ENCODE measurements around the gene ABHD6. TPM values are rescaled to one million over a fixed set of nuclear protein-coding genes. Genes with fewer than 3 reads are reported as not detected.

Gene ABHD6
- total and polyA plus RNA-seq, 8 donors, result 4.3 to 22.8 (median 8.0) TPM

DNA sequence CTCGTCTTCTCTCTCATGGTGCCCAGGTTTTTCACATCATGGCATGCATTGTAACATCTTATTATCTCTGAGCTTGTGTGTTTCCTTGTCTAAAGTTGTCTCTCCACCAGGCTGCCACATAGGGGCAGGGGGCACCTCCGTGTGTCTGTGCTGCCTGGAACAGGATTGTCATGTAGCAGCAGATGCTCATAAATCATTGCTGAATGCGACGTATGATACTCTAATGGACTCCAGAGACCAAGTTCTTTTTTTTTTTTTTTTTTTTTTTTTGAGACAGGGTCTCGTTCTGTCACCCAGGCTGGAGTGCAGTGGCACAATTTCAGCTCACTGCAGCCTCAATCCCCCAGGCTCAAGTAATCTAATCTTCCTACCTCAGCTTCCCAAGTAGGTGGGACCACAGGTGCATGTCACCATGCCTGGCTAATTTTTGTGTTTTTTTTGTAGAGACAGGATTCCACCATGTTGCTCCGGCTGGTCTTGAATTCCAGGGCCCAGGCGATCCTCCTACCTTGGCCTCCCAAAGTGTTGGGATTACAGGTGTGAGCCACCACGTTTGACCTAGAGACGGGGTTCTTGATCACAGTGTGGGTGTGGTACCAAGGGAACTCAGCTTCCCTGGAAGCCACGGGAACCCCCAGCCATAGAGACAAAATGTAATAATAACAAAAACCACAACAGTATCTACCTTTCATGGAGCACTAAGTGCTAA is 22.1 kb upstream of the ABHD6 start:
- Histone ChIP-seq H3K27ac (no peak overlapping the region), H3K4me3 (no peak overlapping the region), H3K9me3 (no peaks in the 10 kb centered on the region), H3K27me3 (no peaks in the 10 kb centered on the region), H3K36me3 (no peaks in the 10 kb centered on the region), H3K4me1 (peaks cover 9 to 15% (median 11%) of the 10 kb centered on the region in 4 donors)
- intact Hi-C loops (cut with DNase I; ENCODE audit: low total_unique reads), result no loop called here
- 73 to 84% (median 83%) methylated on average over 10 of the region's 10 CpGs for WGBS, 5 donors
- no peak for TF ChIP-seq POLR2A (IDR thresholded peaks at IDR 0.05)
- TF ChIP-seq EP300 (IDR thresholded peaks at IDR 0.05), result no peak
- TF ChIP-seq POLR2AphosphoS5 (IDR thresholded peaks at IDR 0.05), result no peak
- TF ChIP-seq, protein P1, sequence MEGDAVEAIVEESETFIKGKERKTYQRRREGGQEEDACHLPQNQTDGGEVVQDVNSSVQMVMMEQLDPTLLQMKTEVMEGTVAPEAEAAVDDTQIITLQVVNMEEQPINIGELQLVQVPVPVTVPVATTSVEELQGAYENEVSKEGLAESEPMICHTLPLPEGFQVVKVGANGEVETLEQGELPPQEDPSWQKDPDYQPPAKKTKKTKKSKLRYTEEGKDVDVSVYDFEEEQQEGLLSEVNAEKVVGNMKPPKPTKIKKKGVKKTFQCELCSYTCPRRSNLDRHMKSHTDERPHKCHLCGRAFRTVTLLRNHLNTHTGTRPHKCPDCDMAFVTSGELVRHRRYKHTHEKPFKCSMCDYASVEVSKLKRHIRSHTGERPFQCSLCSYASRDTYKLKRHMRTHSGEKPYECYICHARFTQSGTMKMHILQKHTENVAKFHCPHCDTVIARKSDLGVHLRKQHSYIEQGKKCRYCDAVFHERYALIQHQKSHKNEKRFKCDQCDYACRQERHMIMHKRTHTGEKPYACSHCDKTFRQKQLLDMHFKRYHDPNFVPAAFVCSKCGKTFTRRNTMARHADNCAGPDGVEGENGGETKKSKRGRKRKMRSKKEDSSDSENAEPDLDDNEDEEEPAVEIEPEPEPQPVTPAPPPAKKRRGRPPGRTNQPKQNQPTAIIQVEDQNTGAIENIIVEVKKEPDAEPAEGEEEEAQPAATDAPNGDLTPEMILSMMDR (IDR thresholded peaks at IDR 0.05), result no peak
- DNase-seq, result no peak

DNA sequence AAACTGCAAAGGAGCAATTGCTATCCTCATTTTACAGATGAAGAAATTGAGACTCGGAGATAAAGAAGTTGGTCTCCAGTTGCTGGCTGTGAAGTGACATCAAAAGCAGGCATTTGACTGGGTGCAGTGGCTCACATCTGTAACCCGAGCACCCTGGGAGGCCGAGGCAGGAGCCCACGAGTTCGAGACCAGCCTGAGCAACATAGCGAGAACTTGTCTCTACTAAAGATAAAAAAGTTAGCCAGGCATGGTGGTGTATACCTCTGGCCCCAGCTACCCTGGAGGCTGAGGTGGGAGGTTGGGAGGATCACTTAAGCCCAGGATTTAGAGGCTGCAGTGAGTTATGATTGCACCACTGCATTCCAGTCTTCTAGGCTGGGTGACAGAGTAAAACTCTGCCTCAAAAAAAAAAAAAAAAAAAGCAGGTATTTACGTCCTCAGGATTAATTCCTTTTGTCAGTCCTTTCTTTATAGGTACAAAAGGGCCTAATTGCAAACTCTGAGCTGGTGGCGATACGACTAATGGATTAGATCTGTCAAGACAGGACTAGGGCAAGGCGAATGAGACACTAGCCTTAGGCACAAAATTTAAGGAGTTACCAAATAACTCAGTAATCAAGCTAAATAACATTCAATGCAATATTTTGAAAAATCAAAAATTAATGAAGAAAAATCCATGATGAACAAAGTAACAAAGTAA is 20.9 kb upstream of the ABHD6 start:
- no peaks in the 10 kb centered on the region for H3K27me3 ChIP-seq
- H3K4me3 ChIP-seq, result no peak overlapping the region
- intact Hi-C loops (cut with DNase I; ENCODE audit: low total_unique reads), result no loop called here
- 70 to 76% (median 75%) methylated on average over 10 of the region's 10 CpGs for WGBS, 5 donors
- no peak for DNase-seq
- H3K36me3 ChIP-seq, result no peaks in the 10 kb centered on the region
- H3K27ac ChIP-seq, result peak overlapping the region in 1 of 5 donors; percentile 28
- H3K4me1 ChIP-seq, result peaks cover 9 to 16% (median 11%) of the 10 kb centered on the region in 4 donors
- no peaks in the 10 kb centered on the region for H3K9me3 ChIP-seq
- no peak for TF ChIP-seq EP300 (IDR thresholded peaks at IDR 0.05)
- TF ChIP-seq POLR2AphosphoS5 (IDR thresholded peaks at IDR 0.05), result no peak
- TF ChIP-seq, protein P1 (IDR thresholded peaks at IDR 0.05), result no peak
- TF ChIP-seq POLR2A (IDR thresholded peaks at IDR 0.05), result no peak

DNA sequence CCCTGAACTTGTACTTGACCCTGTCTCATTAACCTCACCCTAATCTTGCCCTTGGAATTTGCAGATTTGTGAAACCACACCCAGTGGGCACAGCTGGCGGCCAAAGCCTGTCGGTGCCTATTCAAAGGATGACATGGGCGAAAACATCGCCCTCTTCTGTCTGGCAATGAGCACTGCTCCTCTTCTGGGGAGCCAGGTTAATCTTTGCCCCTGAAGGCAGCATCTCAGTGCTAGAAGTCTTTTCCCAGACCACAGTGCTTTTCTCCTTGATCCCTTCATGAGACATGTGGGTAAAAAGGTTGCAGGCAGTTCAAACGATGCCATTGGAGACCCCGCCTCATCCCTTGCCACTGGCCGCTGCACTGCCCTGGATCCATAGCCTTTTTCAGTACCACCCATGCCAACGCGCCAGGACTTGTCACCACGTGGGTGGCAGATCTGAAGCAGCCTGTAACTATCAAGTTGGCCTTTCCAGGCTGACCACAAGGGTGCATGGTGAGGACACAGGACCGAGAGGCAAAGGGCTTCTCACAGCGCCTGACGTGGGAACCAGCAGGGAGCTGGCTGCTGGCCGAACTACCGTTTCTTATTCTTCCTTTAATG is 20.3 kb upstream of the ABHD6 start:
- peak; percentile 77 to 86 for DNase-seq
- intact Hi-C loops (cut with DNase I; ENCODE audit: low total_unique reads), result no loop called here
- H3K27ac ChIP-seq, result peak overlapping the region in 3 of 5 donors; percentile 28 to 59 (median 49)

DNA sequence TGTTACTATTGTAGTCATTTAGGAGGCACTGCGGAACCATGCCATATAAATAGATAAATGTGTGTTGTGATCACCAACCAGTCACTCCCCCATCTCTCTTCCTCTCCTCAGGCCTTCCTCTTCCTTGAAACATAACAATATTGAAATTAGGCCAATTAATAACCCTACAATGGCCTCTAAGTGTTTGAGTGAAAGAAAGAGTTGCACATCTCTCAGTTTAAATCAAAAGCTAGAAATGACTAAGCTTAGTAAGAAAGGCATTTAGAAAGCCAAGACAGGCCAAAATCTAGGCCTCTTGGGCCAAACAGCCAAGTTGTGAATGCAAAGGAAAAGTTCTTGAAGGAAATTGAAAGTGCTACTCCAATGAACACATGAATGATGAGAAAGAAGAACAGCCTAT is 18.7 kb upstream of the ABHD6 start:
- TF ChIP-seq POLR2AphosphoS5 (IDR thresholded peaks at IDR 0.05), result no peak
- TF ChIP-seq, protein P1 (IDR thresholded peaks at IDR 0.05), result no peak
- H3K27ac ChIP-seq, result no peak overlapping the region
- intact Hi-C loops (cut with DNase I; ENCODE audit: low total_unique reads), result no loop called here
- no peaks in the 10 kb centered on the region for H3K36me3 ChIP-seq
- no peaks in the 10 kb centered on the region for H3K9me3 ChIP-seq
- 83 to 95% (median 93%) methylated on average over 1 of the region's 1 CpG for WGBS, 5 donors
- H3K4me3 ChIP-seq, result no peak overlapping the region
- DNase-seq, result no peak
- no peaks in the 10 kb centered on the region for H3K27me3 ChIP-seq
- H3K4me1 ChIP-seq, result peaks cover 9 to 27% (median 11%) of the 10 kb centered on the region in 4 donors

More for the DNA sequence above, 20.3 kb upstream of the ABHD6 start:
- Histone ChIP-seq H3K36me3 (no peaks in the 10 kb centered on the region), H3K4me1 (peaks cover 9 to 23% (median 11%) of the 10 kb centered on the region in 4 donors), H3K4me3 (no peak overlapping the region), H3K9me3 (no peaks in the 10 kb centered on the region), H3K27me3 (no peaks in the 10 kb centered on the region)
- peak in 1 of 3 donors; percentile 48 for TF ChIP-seq POLR2AphosphoS5 (IDR thresholded peaks at IDR 0.05)
- TF ChIP-seq, protein P1 (IDR thresholded peaks at IDR 0.05), result peak in 5 of 7 experiments; percentile 52 to 78 (median 68)
- no peak for TF ChIP-seq POLR2A (IDR thresholded peaks at IDR 0.05)
- 11 to 19% (median 15%) methylated on average over 15 of the region's 15 CpGs for WGBS, 5 donors
